Globus pallidus (tissue), 1 donor: Measurements from ENCODE around the gene PACSIN2.
"Not testable (repeated sequence)": the region's sequence is repeated elsewhere in the genome, so short reads cannot be mapped to it uniquely, and the experiment has no call there.

Experiments
- DNase-seq: peaks from one replicate; pipeline ENCODE4 v3.0.0-alpha.2; 2015; ENCODE audit warnings: low spot score

Gene PACSIN2

DNA sequence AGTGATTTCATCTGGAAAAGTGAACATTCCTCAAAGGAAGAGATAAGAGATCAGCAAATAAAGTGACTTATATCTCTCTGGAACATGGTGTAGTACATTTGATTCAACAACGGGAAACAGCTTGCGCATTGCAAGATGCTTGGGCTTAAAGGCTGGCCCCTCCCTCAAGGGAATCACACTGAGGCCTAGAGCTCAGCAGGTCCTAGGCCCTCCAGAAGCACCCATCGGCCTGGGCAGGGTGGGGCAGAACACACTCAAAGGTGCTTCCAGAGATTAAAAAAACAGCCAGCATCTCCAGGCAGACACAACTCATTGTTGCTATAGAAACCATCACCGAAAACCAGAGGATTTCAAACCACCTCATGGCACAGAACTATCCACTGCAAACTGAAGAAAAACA is 88.8 kb downstream of the PACSIN2 start:
- no peak for DNase-seq

GRCh38 chr22:42925598-42925997 is 89.4 kb downstream of the PACSIN2 start:
- DNase-seq: no peak

- not testable (repeated sequence) for DNase-seq
These were observed 89.9 kb downstream of the PACSIN2 start for GRCh38 chr22:42925031-42925430.

GRCh38 chr22:42924436-42924835 is 90.5 kb downstream of the PACSIN2 start:
- DNase-seq: no peak

GRCh38 chr22:42922374-42923191 is 92.4 kb downstream of the PACSIN2 start:
- DNase-seq: no peak

DNA sequence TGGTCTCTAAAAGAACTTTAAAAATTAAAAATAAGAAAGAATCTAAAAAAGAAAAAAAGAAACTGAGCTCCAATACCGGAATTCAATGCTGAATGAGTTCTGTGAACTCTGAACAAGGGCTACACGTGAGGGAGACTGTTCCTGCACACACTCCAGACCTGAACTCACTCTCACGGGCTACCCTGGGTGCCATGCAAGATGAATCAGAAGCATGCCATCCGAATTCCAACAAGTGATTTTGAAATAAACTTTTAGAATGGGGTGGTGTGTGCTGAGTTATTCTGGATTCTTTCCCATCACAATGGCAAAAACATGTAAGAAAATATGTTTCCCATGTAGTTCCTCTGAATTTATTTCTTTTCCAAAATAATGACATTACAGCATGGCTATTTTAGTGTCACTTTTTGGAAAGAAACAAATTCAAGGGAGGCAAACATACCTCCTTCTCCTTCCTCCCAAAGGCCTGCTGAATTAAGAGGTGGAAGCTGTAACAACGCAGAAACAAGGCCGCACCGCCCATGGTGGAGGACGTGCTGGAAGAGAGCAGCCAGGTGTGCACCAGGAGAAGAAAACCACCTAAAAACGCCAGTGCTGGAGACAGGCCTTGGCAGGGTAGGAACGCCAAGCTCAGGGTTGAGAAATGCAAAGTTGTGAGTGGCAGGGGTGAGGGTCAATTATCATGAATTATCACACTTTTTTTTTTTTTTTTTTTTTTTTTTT is 94.7 kb downstream of the PACSIN2 start:
- no peak for DNase-seq

GRCh38 chr22:42919199-42919598 is 95.8 kb downstream of the PACSIN2 start:
- DNase-seq: no peak

- DNase-seq: no peak
These were observed 96.4 kb downstream of the PACSIN2 start for GRCh38 chr22:42918500-42918899.

- DNase-seq: not testable (repeated sequence)
These were observed 97.6 kb downstream of the PACSIN2 start for GRCh38 chr22:42917358-42917757.

- no peak for DNase-seq
These were observed 98.8 kb downstream of the PACSIN2 start for GRCh38 chr22:42915980-42916765.

- DNase-seq: no peak
These were observed 100.4 kb downstream of the PACSIN2 start for GRCh38 chr22:42914511-42915076.

- DNase-seq: no peak
These were observed 101.0 kb downstream of the PACSIN2 start for GRCh38 chr22:42913874-42914510.

DNA sequence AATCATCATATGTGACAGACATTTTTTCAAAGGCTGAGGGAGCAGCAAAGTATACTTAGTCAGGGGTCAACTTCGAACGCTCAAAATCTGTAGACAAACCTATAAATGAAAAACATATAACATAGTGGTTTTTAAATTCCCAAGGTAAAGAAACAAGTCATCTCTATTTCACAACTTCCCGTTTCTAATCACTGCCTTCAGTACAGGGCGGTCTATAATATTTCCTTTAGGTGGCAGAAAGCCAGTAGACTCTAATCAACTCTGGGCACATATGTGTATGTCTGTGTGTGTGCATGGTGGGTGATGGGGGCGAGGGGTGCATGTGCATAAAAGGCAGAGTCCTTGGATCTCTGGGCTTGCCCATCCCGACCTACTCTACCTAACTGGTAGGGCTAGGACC is 102.9 kb downstream of the PACSIN2 start:
- DNase-seq: no peak

DNA sequence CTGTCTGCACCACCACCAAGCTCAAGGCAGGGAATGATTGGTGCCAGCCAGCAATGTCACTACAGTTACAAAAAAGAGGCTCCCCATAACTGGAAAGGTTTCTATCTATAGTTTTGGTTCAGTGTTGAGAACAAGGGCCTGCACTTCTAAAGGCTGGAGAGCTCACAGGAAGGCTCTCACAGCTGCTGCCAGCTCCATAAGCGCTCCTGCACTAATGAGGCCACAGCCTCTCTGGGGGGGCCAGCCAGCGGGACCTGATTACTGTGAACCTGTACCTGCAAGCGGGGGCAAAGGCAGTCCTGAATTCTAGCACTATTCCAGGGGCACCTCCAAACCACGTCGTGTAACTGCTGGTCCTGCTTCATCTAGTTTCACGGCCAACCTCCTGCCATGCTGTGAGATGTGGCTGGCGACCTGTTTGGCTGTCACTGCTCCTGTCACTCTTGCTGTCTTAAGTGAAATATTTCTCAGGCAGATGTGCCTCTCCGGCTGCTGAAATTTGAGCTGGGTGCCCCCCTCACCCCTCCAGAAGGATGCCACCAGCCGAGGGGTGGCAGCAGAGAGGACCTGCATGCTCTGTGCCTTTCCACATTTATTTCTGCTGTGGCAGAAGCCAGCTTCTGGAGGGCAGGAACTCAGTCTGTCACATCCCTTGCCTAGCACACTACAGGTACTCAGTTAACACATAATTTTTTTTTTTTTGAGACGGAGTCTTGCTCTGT is 104.6 kb downstream of the PACSIN2 start:
- no peak for DNase-seq

- no peak for DNase-seq
These were observed 105.4 kb downstream of the PACSIN2 start for GRCh38 chr22:42909363-42910058.

DNA sequence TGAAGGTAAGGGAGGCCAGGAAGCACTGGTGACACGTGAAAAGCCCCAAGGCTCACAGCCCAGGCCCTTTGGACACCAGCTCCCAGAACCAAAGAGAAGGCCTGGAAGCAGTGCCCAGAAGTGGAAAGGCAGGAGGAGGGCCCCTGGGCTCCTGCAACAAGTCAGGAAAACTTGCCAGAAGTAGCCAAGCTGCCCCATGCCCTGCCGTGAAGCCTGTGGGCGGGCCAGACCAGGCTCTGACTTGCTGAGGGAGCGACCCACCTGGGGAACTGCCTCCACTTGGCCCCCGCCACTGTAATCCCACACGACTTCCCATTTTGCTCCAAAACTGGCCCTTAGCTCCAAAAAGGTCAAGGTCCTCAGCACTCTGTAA is 106.6 kb downstream of the PACSIN2 start:
- DNase-seq: no peak

DNA sequence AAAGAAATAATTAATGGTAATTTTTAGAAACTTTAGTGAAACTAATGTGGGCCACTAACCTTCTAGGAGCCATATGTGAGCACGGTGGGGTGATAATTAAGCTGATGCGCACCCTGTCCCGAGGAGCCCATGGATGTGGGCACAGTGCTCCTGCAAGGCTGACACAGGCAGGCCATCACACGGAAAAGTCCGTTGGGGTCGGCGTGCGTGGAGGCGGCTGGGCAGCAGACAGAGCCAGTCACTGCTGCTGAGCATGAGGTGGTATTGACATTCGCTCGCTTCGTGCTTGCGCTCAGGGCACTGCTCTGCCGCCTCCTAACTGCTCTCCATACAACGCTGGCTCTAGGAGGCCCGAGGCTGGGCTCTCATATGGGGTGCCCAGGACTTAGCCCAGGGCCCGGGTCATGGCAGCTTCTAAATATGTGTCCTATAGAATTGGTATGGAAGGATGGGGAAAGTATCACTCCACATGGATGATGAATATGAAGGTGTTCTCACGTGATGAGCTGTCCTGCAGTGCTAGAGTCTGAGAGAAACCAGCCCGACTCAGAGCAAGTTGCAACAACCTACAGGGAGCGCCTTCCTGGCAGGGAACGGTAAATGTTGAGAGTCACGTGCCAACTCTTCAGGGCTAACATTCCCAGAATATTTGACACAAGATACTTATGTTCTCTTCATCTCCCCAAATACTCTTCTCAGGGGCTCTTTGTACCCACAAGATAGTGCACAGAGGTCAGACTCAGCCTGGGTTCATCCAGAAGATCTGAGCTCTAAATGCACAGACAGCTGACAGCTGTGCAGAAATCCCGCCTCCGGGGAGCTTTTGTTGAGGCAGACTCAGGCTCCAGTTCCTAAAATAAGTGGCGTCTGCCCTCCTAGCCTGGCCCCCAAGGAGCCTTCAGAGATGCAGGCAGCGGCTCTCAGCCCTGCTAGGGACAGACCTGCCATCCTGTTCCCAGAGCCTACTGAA is 107.3 kb downstream of the PACSIN2 start:
- DNase-seq: no peak

DNA sequence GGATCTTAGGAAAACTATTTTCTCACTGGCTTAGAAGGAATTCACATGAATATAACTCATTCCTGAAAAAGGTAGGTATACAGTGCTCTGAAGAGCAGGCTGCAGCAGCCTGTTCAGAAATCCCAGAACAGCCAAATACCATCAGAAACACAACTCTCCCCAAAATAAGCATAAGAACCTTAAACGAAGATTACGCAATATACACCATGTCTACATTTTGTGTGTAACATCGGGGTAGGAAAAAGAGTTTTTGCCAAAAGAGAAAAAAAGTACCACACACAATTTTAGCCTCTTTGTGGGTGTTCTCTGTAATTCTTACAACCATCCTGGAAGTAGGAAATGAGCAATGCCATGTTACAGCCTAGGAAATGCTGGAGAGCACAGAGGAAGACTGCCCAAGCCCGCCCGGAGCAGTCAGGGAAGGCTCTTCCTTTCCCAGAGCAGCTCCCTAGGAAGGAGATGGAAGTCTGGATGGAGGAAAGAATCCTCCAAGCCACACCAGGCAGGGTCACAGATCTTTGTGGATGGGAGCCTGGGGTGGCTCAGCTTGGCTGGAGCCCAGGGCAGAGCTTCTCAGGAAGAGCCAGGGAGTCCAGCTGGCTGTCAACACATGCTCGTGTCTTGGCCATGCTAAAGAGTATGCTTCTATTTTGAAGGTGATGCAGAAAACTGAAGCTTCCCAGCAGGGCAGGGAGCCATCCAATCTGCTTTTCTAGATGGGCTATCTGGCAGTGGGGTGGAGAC is 108.2 kb downstream of the PACSIN2 start:
- DNase-seq: no peak
